Activated CD4-positive, alpha-beta T cell treated with anti-CD3 and anti-CD28 coated beads for 48 hours (primary cell): ENCODE data around the gene PXK.
"Not testable (repeated sequence)": the region's sequence is repeated elsewhere in the genome, so short reads cannot be mapped to it uniquely, and the experiment has no call there.

Source experiments
- DNase-seq: peaks from one replicate; pipeline ENCODE4 v3.0.0-alpha.2; 2020

The PXK gene

GRCh38 chr3:58421004-58421403, 88.3 kb downstream of the PXK start:
- DNase-seq: no peak

- DNase-seq: no peak
Measured at GRCh38 chr3:58422756-58423325, 90.1 kb downstream of the PXK start.

- DNase-seq: no peak
Measured at GRCh38 chr3:58424613-58425012, 91.9 kb downstream of the PXK start.

- no peak for DNase-seq
Measured at GRCh38 chr3:58425782-58426181, 93.1 kb downstream of the PXK start.

GRCh38 chr3:58427661-58428361, 95.1 kb downstream of the PXK start:
- DNase-seq: no peak

GRCh38 chr3:58429657-58430056, 97.0 kb downstream of the PXK start:
- no peak for DNase-seq

GRCh38 chr3:58432905-58433304, 100.2 kb downstream of the PXK start:
- no peak for DNase-seq

- DNase-seq: peak; percentile 92
Measured at GRCh38 chr3:58433400-58434167, 100.9 kb downstream of the PXK start, which contains the start of gene PDHB. TSS of gene PDHB (minus strand) at chr3:58433832. CDS start at chr3:58433809, 23 bp downstream.

GRCh38 chr3:58434168-58434504, 101.4 kb downstream of the PXK start:
- no peak for DNase-seq

GRCh38 chr3:58434511-58434910, 101.8 kb downstream of the PXK start:
- no peak for DNase-seq

GRCh38 chr3:58434990-58435389, 102.3 kb downstream of the PXK start:
- no peak for DNase-seq

- DNase-seq: not testable (repeated sequence)
Measured at GRCh38 chr3:58437276-58437675, 104.6 kb downstream of the PXK start.

- DNase-seq: not testable (repeated sequence)
Measured at GRCh38 chr3:58440996-58441355, 108.3 kb downstream of the PXK start.

- no peak for DNase-seq
Measured at GRCh38 chr3:58441514-58442450, 109.1 kb downstream of the PXK start.

GRCh38 chr3:58452176-58452575, 119.5 kb downstream of the PXK start:
- DNase-seq: no peak

GRCh38 chr3:58459160-58459559, 126.5 kb downstream of the PXK start:
- no peak for DNase-seq

GRCh38 chr3:58462829-58463180, 130.1 kb downstream of the PXK start:
- DNase-seq: no peak

GRCh38 chr3:58463181-58463941, 130.7 kb downstream of the PXK start:
- peak; percentile 89 for DNase-seq

- DNase-seq: no peak
Measured at GRCh38 chr3:58463942-58464271, 131.2 kb downstream of the PXK start.

- peak; percentile 49 for DNase-seq
Measured at GRCh38 chr3:58464866-58465265, 132.2 kb downstream of the PXK start.

GRCh38 chr3:58466899-58467563, 134.3 kb downstream of the PXK start:
- DNase-seq: no peak

GRCh38 chr3:58469096-58469495, 136.4 kb downstream of the PXK start:
- DNase-seq: no peak
